Kidney capillary endothelial cell (primary cell): ENCODE data around the gene CALM1.

Experiments used
- DNase-seq: peaks from one replicate; pipeline ENCODE4 v3.0.0-alpha.2; 2018; ENCODE audit warnings: low spot score

CALM1 gene

DNA sequence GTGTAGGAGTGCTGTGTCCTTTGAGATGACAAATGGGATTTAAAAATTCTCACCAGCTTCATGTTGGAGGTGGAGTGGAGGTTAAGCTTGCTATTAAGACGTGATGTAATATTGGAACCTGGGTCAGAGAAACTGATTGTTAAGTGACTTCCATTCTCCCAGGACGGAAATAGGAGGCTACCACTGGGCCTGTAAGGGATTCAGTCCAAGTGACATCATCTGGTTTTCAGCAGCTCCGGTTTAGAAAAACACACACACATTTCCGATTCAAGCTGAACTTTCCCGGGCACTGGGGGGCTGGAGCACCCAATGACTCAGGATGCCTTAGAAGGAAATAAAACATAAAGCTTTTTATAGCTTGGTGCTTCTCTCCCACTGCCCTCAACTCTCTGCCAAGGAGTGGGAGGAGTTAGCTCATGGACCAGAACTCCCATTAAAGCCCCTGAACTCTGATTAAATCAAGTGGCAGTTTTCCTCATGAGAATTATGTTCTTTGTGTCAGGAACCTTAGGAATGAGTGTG lies 12.4 kb downstream of the CALM1 start:
- peak; percentile 99 for DNase-seq

DNA sequence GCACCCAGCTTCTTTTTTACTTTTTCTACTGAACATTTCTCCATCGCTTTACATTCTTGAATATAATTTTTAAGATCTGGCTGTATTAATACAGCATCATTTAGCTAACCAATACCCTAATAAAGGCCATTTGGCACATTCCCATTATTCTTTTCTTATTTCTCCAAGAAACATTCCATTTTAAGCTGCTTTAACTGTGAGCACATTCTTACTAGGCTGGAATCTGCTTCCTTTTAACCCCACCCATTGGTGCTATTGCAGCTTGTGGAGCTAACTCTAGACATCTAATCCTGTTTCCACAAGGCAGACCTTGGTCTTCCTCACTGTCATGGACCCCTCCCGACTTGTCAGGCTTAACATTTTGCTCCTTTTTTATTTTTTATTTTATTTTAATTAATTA lies 15.2 kb downstream of the CALM1 start:
- DNase-seq, result no peak

DNA sequence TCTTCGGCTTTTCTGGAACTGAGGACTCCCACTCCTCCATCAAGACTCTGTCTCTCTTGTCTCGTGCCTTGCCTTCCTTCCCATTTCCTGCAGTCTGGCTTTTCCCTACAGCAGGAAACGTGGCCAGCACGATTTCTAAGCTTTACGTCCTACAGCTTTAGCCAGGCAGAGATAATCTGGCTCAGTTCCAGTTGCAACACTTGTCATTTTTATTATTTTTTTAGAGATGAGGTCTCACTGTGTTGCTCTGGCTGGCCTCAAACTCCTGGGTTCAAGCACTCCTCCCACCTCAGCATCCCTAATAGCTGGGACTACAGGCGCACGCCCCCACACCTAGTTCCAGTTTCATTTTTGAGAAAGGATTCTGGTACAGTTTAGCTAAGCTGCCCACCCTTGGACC lies 19.9 kb downstream of the CALM1 start:
- DNase-seq, result peak; percentile 85

DNA sequence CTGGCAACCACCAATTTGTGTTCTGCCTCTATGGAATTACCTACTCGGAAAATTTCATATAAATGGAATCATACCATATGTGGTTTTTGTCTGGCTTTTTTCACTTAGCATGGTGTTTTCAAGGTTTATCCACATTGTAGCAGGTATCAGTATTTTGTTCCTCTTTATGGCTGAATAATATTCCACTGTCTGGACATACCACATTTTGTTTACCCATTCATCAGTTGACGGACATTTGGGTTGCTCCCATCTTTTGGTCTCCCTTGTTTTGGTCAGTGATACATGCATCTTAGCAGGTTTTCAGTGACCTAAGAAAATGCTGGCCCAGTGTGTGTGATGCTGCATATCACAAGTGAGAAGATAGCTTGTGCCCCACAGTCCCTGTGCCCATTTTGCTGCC lies 21.2 kb downstream of the CALM1 start:
- no peak for DNase-seq

DNA sequence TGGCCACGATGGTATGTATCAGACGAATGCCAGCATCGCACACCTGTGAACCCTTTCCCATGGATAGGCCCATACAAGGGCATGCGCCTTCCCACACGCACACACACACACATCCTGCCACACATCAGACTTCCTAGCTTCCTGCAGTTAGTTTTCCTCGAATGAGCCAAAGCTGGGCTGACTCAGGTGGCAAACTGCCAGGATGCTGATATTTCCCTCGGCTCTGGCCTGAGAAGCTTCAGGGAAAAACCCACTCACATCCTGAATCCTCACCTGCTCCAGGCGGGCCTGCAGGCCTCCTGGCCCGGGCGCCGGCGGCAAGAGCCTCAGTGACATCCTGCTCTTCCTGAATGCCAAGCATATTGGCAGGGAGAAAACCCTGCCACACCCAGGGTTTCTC lies 22.4 kb downstream of the CALM1 start:
- DNase-seq, result peak; percentile 99

DNA sequence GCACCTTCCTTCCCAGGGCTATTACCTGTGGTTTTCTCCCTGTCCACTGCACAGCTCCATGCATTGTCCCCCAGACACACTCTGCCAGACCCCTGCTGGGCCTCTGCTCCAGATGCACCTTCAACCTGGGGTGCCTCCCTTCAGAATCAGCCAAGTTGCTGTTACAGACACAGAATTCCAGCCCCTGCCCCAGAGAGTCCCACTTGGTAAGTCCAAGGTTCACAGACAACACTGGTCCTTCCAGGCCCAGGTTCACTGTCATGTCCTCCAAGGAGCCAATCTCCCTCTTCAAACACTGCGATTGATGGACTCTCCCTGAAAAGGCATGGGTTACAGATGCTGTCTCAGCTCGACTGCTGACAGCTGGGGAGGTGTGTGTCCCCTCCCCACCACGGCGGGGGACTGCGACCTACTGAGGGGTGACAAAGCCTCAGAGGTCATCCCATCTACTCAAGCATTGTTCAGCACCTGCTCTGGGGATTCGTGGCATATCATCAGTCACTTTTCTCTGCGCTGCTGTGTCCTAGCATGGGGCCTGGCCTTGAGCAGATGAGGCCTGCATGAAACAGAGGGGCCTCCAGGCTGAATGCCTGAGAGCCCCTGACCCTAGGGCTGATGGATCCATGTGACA lies 24.3 kb downstream of the CALM1 start:
- DNase-seq, result no peak

DNA sequence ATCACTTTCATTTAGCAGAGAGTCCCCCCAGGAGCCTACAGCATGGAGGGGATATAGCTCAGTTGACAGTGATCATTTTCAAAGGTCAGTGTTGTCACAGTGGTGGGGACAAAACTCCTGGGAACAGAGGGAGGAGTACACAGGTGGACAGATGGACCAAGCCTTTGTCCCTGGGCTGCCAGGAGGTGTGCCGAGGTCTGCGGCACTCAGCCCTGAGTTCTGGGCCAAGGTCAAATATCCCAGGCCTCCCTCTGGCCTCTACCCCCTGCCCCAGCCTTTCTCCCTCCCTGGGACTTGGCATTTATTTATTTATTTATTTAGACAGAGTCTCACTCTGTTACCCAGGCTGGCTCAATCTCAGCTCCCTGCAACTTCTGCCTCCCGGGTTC lies 24.8 kb downstream of the CALM1 start:
- no peak for DNase-seq

DNA sequence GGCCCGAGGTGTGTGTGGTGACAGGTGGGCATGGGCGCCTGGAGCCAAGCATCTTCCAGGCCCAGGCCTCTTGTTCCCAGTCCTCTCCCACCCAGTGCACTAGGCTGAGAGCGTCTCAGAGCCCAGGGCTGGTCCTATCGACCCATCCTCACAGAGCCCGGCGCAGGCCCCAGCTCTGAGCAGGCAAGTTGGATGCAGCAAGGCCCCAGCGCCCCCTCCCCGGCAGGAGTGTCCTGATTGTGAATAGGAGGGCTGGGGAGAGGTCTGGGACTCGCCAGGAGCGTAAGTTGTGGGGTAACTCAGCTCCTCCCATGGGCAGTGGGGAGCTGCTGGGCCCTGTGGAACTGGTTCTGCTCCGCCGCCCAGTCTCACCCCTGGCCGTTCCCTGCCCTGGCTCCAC lies 26.3 kb downstream of the CALM1 start:
- DNase-seq, result no peak

DNA sequence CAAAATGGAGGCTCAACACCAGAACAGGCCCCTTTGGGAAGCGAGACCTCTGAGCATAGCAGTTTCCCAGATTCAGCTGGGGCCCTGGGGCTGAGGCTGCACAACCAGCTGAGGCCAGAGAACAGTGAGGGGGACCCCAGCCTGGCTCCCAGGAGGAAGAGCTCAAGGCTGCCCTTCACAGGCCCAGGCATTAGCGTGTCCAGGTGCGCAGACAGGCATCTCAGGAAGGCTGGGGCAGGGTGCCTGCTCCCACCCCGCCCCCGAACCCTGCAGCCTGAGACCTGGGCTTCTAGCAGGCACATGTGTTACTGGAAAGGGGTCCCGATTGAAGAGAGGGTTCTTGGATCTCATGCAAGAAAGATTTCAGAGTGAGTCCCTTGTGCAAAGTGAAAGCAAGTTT lies 27.2 kb downstream of the CALM1 start:
- DNase-seq, result no peak

DNA sequence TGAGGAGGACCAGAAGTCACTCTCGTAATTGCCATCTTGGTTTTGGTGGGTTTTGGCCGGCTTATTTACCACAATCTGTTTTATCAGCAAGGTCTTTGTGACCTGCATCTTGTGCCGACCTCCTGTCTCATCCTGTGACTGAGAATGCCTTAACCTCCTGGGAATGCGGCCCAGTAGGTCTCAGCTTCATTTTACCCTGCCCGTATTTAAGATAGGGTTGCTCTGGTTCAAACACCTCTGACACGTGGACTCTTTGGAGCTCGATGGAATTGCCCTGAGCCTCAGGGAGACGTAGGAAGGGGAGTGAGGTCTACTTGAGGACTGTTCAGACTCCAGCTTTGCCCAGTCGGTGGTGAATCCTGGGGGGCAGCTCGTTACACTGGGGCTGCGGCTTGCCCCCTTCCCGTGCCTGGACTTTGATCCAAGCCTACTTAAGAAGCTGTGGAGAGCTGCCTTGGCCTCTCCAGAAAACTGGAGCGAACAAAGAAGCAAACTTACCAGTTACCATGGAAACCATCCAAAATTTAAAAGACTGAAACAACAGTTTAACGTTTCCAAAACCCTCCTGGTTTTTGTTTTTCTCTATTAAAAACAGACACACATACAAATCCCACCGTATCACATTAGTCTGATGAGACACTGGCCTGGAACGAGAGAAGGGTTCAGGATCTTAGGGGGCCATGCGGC lies 28.0 kb downstream of the CALM1 start:
- DNase-seq, result no peak

DNA sequence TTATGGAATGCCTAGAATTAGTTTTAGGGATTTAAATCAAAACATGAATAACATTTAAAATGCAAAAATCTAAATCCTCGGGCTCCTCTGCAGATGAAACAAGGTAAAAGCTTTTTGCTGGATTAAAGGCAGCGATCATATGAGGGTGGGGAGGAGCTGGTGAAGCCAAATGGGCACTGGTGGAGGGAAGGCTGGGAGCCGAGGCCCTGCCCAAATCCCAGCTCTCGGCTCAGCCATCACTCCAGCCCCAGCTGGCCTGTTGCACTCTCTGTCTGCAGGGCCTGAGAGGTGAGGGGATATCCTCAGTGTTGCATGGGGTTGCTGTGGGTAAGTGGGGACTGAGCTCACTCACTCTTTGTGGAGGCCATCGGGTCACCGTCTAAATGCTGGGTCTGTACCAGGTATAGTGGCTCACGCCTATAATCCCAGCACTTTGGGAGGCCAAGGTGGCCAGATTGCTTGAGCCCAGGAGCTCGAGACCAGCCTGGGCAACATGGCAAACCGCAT lies 28.6 kb downstream of the CALM1 start:
- no peak for DNase-seq

DNA sequence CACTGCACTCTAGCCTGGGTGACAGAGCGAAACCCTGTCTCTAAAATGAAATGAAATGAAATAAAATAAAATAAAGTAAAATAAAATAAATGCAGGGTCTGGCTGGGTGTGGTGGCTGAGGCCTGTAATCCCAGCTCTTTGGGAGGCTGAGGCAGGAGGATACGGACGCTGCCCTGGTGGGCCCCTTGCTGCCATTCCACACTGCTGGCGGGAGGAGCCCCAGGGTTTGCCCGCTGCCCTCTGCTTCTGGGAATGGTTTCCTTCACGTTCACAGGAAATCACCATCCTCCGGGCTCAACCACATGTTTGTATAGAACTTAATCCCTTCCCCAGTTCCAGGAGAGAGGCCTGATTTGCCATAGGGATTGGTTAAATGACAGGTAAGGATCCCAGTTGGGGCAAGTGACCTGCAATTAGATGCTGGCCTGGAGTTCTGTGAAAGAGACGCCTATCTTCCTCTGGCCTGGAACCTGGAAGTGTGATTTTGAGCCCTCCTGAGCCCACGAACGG lies 29.3 kb downstream of the CALM1 start:
- no peak for DNase-seq

DNA sequence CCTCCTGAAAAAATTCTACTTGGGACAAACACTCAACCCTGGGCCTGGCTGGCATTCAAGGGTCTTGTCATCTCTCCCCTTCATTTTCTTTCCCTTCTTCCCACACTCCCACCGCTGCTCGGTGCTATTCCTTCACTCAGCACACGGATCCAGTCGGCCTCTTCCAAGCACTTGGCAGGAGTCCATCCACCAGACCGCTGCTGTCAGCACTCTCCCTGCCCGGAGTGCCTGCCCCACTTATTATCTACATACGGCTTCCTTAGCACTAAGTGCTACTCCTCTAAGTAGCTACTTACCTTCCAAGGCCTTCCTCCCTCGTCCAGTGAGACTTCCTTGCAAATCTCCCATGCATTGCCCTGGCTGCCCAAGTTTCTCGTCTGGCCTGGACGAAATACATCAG lies 29.8 kb downstream of the CALM1 start:
- DNase-seq, result no peak

DNA sequence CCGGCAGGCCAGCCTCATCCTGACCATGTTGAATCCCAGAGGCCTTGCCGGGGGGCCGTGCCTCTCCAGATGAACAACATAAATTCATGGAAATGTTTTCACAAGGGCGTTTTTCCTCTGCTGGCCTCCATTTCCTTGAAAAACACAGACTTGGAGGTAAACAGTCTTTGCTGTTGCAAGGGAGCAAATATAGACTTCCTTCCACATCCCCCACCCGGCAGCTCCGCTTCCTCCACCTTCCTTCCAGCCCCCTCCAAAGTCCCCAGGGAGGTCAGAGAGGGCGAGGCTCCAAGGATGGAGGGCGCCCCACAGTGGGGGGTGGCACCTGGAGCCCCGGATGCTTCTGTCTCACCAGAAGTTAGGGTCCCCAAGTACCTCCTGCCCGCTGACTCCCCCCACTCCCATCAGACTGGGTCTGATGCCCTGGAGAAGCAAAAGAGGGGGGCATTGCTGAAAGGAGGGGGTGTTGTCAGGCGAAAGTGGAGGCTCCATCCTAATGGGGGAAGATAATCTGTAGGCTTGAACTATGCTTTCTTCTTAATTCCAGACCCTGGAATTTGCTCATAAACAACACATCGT lies 31.1 kb downstream of the CALM1 start:
- DNase-seq, result no peak

DNA sequence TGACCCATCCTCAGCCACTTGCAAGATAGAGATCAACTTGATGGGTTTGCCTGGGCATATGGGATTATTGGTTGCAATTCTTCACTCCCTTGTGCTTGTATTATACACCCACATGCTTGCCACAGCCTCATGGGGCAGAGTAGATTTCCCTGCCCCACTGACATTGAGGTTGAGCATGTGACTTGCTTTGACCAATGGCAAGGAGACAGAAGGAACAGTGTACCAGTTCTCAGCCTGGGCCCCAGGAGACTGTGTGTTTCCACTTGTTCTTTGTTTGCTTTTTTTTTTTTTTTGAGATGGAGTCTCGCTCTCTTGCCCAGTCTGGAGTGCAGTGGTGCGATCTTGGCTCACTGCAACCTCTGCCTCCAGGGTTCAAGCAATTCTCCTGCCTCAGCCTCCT lies 31.8 kb downstream of the CALM1 start:
- DNase-seq, result no peak

DNA sequence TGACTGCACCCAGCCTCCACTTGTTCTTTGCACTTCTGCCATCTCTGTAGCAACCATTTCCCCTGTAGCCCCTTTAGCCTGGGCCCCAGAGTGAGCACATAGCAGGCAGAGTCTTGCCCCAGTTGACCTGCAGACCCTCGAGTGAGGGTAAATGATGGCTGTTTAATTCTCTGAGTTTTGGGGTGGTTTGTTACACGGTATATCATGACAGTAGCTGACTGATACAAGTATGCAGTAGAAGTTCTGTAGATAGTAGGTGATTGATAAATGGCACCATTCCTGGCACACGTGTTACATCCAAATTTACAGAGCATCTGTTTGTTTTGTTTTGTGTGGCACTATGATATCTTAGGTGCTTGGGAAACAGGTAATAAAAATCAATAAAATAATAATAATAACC lies 32.4 kb downstream of the CALM1 start:
- DNase-seq, result no peak

DNA sequence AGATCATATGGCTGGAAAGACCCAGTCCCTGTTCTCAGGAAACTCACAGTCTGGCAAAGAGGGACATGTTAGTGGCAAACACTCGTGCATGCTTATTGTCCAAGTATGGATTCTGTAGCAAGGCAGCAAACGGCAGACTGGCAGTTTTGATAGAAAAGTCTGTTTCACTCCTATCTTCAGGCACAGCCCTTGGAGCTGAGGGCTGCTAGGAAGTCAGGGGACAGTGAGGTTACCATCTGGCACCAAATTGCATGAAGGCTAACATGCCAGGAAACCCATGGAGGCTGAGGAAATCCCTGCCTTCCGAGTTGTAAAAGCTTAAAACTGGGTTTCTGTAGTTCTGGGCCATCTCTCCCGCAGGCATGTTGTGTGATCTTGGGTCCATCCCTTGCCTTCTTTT lies 32.9 kb downstream of the CALM1 start:
- no peak for DNase-seq

DNA sequence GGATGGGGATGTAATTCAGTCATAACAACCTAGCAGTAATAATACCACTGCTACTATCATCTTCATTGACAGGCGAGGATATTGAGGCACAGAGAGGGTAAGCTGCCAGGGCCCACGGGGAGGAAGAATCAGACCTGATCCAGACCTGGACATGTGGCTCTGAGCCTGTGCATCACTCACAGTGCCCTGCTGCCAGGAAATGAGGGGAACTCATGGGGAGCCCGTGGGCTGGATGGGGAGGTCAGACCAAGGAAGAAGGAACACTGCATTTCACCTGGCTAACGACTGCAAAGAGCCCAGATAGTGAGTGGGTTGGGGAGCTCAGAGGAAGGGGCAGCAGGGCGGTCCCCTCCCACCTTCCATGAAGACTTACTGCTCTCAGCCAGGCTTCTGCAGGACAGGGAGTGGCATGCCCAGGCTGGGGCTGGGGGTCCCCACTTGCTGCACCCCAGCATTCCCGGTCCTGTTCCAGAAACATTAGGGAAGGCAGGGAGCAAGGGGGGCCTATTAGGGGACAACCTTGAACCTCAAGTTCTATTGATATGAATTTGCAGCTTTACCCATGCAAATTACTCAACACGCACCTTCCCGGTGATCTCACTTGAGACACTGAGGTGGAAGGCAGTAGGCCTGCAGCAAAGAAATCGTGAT lies 37.7 kb downstream of the CALM1 start:
- DNase-seq, result no peak

DNA sequence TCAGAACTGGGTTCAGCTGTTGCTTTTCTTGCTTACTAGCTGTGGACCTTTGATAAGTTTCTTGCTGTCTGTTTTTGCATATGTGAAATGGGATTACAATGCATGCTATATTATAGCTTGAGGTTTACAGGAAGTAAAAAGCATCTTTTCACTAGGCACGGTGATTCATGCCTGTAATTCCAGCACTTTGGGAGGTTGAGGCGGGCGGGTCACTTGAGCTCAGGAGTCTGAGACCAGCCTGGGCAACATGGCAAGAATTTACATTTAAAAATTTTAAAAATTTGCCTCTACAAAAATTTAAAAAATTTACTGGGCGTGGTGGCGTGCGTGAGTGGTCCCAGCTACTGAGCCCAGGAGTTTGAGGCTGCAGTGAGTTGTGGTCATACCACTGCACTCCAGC lies 42.0 kb downstream of the CALM1 start:
- no peak for DNase-seq

DNA sequence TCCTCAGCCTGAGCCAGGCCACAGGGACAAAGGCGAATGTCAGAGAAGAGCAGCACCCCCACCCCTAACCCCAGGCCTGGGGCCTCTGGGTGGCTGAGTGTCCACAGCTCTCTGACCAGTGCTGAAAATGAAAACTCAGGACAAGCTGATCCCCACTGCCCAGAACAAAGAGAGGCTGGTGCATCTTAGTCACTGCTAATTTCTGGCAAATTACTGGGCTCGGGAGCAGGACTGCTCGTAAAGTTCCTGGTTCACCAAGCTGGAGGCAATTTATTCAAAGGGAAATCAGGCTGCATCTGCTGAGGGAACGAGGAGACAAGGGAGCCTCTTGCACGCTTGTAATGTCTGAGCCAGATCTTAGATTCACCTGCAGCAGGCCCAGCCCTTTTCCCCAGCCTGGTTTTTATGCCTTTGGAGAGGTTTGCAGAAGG lies 43.2 kb downstream of the CALM1 start:
- DNase-seq, result no peak

DNA sequence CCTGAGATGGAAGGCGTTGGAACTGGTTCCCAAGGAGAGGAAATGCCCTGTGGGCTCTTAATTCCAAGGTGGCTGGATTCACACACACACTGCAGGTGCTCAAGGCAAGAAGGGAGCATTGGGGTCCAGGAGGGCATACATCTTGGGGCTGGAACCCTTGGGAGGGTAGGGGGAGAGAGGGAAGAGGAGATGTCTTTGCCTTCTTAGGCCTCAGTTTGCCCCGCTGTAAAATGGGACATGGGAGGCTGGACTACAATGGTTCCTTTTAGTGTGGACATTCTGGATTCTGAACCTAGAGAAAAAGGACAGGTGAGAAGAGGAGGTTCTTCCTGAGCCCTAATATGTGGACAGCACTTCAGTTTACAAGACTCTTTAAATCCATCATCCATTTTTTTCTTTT lies 43.8 kb downstream of the CALM1 start:
- DNase-seq, result no peak

DNA sequence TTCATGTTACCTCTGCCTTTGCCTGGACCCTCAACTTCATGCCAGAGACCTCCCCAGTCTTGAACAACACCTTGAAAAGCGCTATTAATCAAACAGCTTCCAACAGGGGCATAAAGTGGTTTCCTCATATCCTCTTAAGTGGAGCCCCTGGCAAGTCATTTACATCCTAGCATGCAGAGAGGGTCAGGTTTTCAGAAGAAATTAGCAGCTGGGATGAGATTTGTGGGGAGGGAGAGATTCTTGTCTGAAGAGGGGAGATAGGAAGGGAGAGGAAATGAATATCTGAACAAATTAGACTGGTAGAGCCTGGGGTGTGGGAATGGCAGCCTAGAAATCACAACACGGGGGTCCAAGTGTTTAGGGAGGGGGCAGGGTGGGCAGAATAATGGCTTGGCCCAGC lies 45.6 kb downstream of the CALM1 start:
- no peak for DNase-seq
